Measurements from ENCODE around the gene SNX3.

Gene SNX3

DNA sequence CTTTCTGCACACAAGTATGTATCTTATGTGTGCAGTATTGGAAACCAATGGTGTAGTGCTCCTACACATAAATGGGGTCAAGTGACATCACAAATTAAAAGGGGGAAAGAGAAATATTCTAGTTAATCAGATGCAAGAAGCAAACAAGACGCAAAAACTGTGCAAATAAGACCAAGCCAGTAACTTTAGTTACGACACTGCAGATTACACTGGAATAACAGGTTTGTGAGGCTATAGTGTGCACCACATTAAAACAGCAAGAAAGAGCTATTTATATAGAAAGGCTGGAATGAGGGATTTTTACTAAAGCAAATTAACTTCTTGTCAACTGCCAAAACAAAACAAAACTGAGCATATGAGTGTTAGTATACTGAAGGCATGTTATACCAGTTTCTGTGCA lies 49.2 kb downstream of the SNX3 start:
- Histone ChIP-seq H3K27me3 (ENCODE audit: insufficient read depth, low read length) (no peaks in the 10 kb centered on the region), H3K4me1 (ENCODE audit: control insufficient read depth in 1 of 2, insufficient read depth in 2 of 2, low read length in 2 of 2) (no peaks in the 10 kb centered on the region), H2BK120ac (ENCODE audit: insufficient read depth, low read length, poor library complexity) (no peak overlapping the region), H2AK5ac (ENCODE audit: low read length) (no peak overlapping the region), H2BK12ac (ENCODE audit: low read length) (no peak overlapping the region), H3K4me2 (ENCODE audit: low read length) (no peak overlapping the region), H2BK5ac (ENCODE audit: low read depth, low read length, poor library complexity) (no peak overlapping the region), H3K9me3 (ENCODE audit: insufficient read depth, low read depth, low read length) (no peaks in the 10 kb centered on the region), H3K79me2 (ENCODE audit: control insufficient read depth, insufficient read depth, low read length, poor library complexity) (no peaks in the 10 kb centered on the region), H3K14ac (ENCODE audit: low read length) (no peak overlapping the region), H3K9ac (ENCODE audit: low read length) (no peak overlapping the region), H3K23ac (ENCODE audit: low read length) (no peak overlapping the region), H3K27ac (ENCODE audit: low read depth, low read length) (no peak overlapping the region), H3K4me3 (ENCODE audit: low read depth, low read length) (no peak overlapping the region), H4K91ac (ENCODE audit: low read depth, low read length) (no peak overlapping the region), H3K4ac (ENCODE audit: low read depth, low read length) (no peak overlapping the region), H4K8ac (ENCODE audit: low read depth, low read length) (no peak overlapping the region), H2AFZ (ENCODE audit: insufficient read depth, low read length, poor library complexity) (no peak overlapping the region), H3K36me3 (ENCODE audit: control insufficient read depth in 1 of 2, insufficient read depth in 2 of 2, low read length in 2 of 2) (peaks cover 4 to 9% of the 10 kb centered on the region in 2 experiments), H3K18ac (ENCODE audit: low read length) (no peak overlapping the region), H4K12ac (ENCODE audit: low read depth, low read length) (no peak overlapping the region), H3K79me1 (ENCODE audit: low read length) (no peaks in the 10 kb centered on the region)
- DNase-seq, result peak in 1 of 2 donors; percentile 68
- WGBS (ENCODE audit: extremely low coverage, insufficient coverage, insufficient read length), result no CpG with 5 or more reads among the region's 2 CpGs

DNA sequence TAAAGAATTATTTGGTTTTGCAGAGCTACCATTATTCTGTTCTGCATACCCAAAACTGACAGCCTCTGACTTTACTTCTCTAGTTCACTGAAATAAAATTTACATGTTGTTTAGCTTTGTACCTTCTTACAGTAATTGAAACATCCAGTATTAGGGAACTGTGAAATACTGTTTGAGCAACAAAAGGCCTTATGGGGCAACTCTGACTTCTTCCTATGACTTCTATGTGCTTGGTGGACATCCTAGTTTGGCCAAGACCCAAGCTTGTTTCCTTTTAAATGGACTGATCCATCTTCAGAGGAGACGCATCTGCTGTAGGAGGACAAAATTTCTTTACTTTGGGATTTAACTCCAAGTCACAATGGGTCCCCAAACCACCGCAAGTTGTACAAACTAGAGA lies 50.3 kb downstream of the SNX3 start:
- no peaks in the 10 kb centered on the region for H3K79me1 ChIP-seq (ENCODE audit: low read length)
- no peak overlapping the region for H3K18ac ChIP-seq (ENCODE audit: low read length)
- peaks cover 4% of the 10 kb centered on the region in 2 experiments for H3K36me3 ChIP-seq (ENCODE audit: control insufficient read depth in 1 of 2, insufficient read depth in 2 of 2, low read length in 2 of 2)
- H2AFZ ChIP-seq (ENCODE audit: insufficient read depth, low read length, poor library complexity), result no peak overlapping the region
- no peak overlapping the region for H3K9ac ChIP-seq (ENCODE audit: low read length)
- H3K27ac ChIP-seq (ENCODE audit: low read depth, low read length), result no peak overlapping the region
- no peak for DNase-seq
- no peak overlapping the region for H4K91ac ChIP-seq (ENCODE audit: low read depth, low read length)
- no peak overlapping the region for H3K4me3 ChIP-seq (ENCODE audit: low read depth, low read length)
- H3K79me2 ChIP-seq (ENCODE audit: control insufficient read depth, insufficient read depth, low read length, poor library complexity), result no peaks in the 10 kb centered on the region
- H3K27me3 ChIP-seq (ENCODE audit: insufficient read depth, low read length), result no peaks in the 10 kb centered on the region
- H4K8ac ChIP-seq (ENCODE audit: low read depth, low read length), result no peak overlapping the region
- H2AK5ac ChIP-seq (ENCODE audit: low read length), result no peak overlapping the region
- H4K12ac ChIP-seq (ENCODE audit: low read depth, low read length), result no peak overlapping the region
- no peaks in the 10 kb centered on the region for H3K9me3 ChIP-seq (ENCODE audit: insufficient read depth, low read depth, low read length)
- no peak overlapping the region for H2BK5ac ChIP-seq (ENCODE audit: low read depth, low read length, poor library complexity)
- H2BK120ac ChIP-seq (ENCODE audit: insufficient read depth, low read length, poor library complexity), result no peak overlapping the region
- H3K23ac ChIP-seq (ENCODE audit: low read length), result no peak overlapping the region
- WGBS (ENCODE audit: extremely low coverage, insufficient coverage, insufficient read length), result no CpG with 5 or more reads among the region's 2 CpGs
- no peaks in the 10 kb centered on the region for H3K4me1 ChIP-seq (ENCODE audit: control insufficient read depth in 1 of 2, insufficient read depth in 2 of 2, low read length in 2 of 2)
- H3K14ac ChIP-seq (ENCODE audit: low read length), result no peak overlapping the region
- no peak overlapping the region for H3K4me2 ChIP-seq (ENCODE audit: low read length)
- no peak overlapping the region for H3K4ac ChIP-seq (ENCODE audit: low read depth, low read length)
- H2BK12ac ChIP-seq (ENCODE audit: low read length), result no peak overlapping the region

DNA sequence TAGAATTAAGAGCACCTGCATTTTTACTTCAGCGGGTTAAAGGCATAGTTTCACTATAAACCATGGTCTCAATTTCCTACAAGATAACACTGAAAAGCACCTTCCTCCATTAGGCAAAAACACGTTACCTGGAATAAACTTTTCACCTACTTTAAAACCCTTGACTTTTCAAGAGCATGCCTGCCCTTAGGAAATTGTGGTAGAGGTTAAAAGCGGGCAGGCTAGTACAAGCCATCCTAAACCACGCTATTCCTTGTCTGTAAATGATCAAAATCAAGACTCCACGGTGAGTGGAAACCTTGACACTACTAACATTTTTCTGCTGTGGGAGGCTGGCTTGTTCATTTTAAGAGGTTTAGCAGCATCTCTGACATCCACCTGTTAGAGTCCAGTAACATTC lies 51.1 kb downstream of the SNX3 start:
- no peaks in the 10 kb centered on the region for H3K9me3 ChIP-seq (ENCODE audit: insufficient read depth, low read depth, low read length)
- no peaks in the 10 kb centered on the region for H3K79me1 ChIP-seq (ENCODE audit: low read length)
- H2BK5ac ChIP-seq (ENCODE audit: low read depth, low read length, poor library complexity), result no peak overlapping the region
- H3K4ac ChIP-seq (ENCODE audit: low read depth, low read length), result no peak overlapping the region
- H3K4me2 ChIP-seq (ENCODE audit: low read length), result no peak overlapping the region
- no peak overlapping the region for H3K27ac ChIP-seq (ENCODE audit: low read depth, low read length)
- peak overlapping the region; percentile 12 for H3K9ac ChIP-seq (ENCODE audit: low read length)
- peaks cover 2 to 4% of the 10 kb centered on the region in 2 experiments for H3K36me3 ChIP-seq (ENCODE audit: control insufficient read depth in 1 of 2, insufficient read depth in 2 of 2, low read length in 2 of 2)
- no peak overlapping the region for H2BK12ac ChIP-seq (ENCODE audit: low read length)
- H3K4me1 ChIP-seq (ENCODE audit: control insufficient read depth in 1 of 2, insufficient read depth in 2 of 2, low read length in 2 of 2), result no peaks in the 10 kb centered on the region
- H4K12ac ChIP-seq (ENCODE audit: low read depth, low read length), result no peak overlapping the region
- no peak overlapping the region for H3K14ac ChIP-seq (ENCODE audit: low read length)
- H3K18ac ChIP-seq (ENCODE audit: low read length), result no peak overlapping the region
- no peaks in the 10 kb centered on the region for H3K27me3 ChIP-seq (ENCODE audit: insufficient read depth, low read length)
- H4K8ac ChIP-seq (ENCODE audit: low read depth, low read length), result no peak overlapping the region
- DNase-seq, result no peak
- no CpG with 5 or more reads among the region's 5 CpGs for WGBS (ENCODE audit: extremely low coverage, insufficient coverage, insufficient read length)
- no peaks in the 10 kb centered on the region for H3K79me2 ChIP-seq (ENCODE audit: control insufficient read depth, insufficient read depth, low read length, poor library complexity)
- H4K91ac ChIP-seq (ENCODE audit: low read depth, low read length), result no peak overlapping the region
- no peak overlapping the region for H2AFZ ChIP-seq (ENCODE audit: insufficient read depth, low read length, poor library complexity)
- H3K4me3 ChIP-seq (ENCODE audit: low read depth, low read length), result no peak overlapping the region
- no peak overlapping the region for H2BK120ac ChIP-seq (ENCODE audit: insufficient read depth, low read length, poor library complexity)
- no peak overlapping the region for H2AK5ac ChIP-seq (ENCODE audit: low read length)
- H3K23ac ChIP-seq (ENCODE audit: low read length), result no peak overlapping the region

GRCh38 chr6:108207013-108207412 lies 53.8 kb downstream of the SNX3 start:
- H4K12ac ChIP-seq (ENCODE audit: low read depth, low read length), result no peak overlapping the region
- no peaks in the 10 kb centered on the region for H3K4me1 ChIP-seq (ENCODE audit: control insufficient read depth in 1 of 2, insufficient read depth in 2 of 2, low read length in 2 of 2)
- no peaks in the 10 kb centered on the region for H3K27me3 ChIP-seq (ENCODE audit: insufficient read depth, low read length)
- H2AK5ac ChIP-seq (ENCODE audit: low read length), result no peak overlapping the region
- no peak overlapping the region for H3K14ac ChIP-seq (ENCODE audit: low read length)
- H2AFZ ChIP-seq (ENCODE audit: insufficient read depth, low read length, poor library complexity), result no peak overlapping the region
- H4K8ac ChIP-seq (ENCODE audit: low read depth, low read length), result no peak overlapping the region
- H2BK120ac ChIP-seq (ENCODE audit: insufficient read depth, low read length, poor library complexity), result no peak overlapping the region
- H3K4ac ChIP-seq (ENCODE audit: low read depth, low read length), result no peak overlapping the region
- H2BK12ac ChIP-seq (ENCODE audit: low read length), result no peak overlapping the region
- no peak overlapping the region for H3K18ac ChIP-seq (ENCODE audit: low read length)
- no peak overlapping the region for H2BK5ac ChIP-seq (ENCODE audit: low read depth, low read length, poor library complexity)
- DNase-seq, result no peak
- H4K91ac ChIP-seq (ENCODE audit: low read depth, low read length), result no peak overlapping the region
- H3K27ac ChIP-seq (ENCODE audit: low read depth, low read length), result no peak overlapping the region
- H3K4me2 ChIP-seq (ENCODE audit: low read length), result no peak overlapping the region
- H3K79me1 ChIP-seq (ENCODE audit: low read length), result no peaks in the 10 kb centered on the region
- H3K4me3 ChIP-seq (ENCODE audit: low read depth, low read length), result no peak overlapping the region
- H3K23ac ChIP-seq (ENCODE audit: low read length), result no peak overlapping the region
- H3K79me2 ChIP-seq (ENCODE audit: control insufficient read depth, insufficient read depth, low read length, poor library complexity), result no peaks in the 10 kb centered on the region
- H3K9me3 ChIP-seq (ENCODE audit: insufficient read depth, low read depth, low read length), result no peaks in the 10 kb centered on the region
- peaks cover 4 to 5% of the 10 kb centered on the region in 2 experiments for H3K36me3 ChIP-seq (ENCODE audit: control insufficient read depth in 1 of 2, insufficient read depth in 2 of 2, low read length in 2 of 2)
- no peak overlapping the region for H3K9ac ChIP-seq (ENCODE audit: low read length)
- no CpG with 5 or more reads among the region's 4 CpGs for WGBS (ENCODE audit: extremely low coverage, insufficient coverage, insufficient read length)
